Measurements from ENCODE around the gene TNFAIP3.

TNFAIP3 gene

DNA sequence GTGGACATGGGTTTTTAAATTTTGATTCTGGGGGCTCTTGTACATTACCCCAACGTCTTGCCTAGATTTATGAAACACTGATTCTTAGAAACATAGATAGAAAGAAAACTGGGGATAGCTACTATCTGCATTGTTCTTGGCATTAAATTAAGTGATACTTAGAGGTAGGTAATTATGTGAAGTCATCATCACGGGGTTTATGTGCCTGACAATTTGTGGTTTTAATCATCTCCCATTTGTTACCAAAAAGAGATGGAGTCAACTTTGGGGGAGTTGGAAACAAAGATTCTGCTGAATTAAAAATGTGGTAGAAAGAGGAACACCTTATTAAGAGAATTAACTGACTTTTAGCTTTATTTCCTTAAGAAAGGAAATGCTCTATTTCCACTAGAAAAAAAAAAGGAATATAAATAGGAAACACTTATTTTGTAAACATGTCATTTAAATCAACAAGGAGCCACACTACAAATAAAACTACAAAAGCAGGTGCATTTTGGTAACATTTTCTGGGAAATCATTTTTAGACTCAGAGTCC, 5.6 kb downstream of the TNFAIP3 start:
- Histone ChIP-seq H3K27me3 (ENCODE audit: insufficient read depth, low read depth, severe bottlenecking) (no peaks in the 10 kb centered on the region), H3K36me3 (peaks cover 6% of the 10 kb centered on the region; the same call in 1 of the 2 replicates), H3K9me3 (ENCODE audit: severe bottlenecking) (no peaks in the 10 kb centered on the region), H3K4me3 (ENCODE audit: low read depth, low read length) (no peak overlapping the region), H3K27ac (no peak overlapping the region)
- TF ChIP-seq, protein P1, sequence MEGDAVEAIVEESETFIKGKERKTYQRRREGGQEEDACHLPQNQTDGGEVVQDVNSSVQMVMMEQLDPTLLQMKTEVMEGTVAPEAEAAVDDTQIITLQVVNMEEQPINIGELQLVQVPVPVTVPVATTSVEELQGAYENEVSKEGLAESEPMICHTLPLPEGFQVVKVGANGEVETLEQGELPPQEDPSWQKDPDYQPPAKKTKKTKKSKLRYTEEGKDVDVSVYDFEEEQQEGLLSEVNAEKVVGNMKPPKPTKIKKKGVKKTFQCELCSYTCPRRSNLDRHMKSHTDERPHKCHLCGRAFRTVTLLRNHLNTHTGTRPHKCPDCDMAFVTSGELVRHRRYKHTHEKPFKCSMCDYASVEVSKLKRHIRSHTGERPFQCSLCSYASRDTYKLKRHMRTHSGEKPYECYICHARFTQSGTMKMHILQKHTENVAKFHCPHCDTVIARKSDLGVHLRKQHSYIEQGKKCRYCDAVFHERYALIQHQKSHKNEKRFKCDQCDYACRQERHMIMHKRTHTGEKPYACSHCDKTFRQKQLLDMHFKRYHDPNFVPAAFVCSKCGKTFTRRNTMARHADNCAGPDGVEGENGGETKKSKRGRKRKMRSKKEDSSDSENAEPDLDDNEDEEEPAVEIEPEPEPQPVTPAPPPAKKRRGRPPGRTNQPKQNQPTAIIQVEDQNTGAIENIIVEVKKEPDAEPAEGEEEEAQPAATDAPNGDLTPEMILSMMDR (IDR thresholded peaks at IDR 0.05; ENCODE audit: low read depth, low read length) = no peak
- DNase-seq = no peak

DNA sequence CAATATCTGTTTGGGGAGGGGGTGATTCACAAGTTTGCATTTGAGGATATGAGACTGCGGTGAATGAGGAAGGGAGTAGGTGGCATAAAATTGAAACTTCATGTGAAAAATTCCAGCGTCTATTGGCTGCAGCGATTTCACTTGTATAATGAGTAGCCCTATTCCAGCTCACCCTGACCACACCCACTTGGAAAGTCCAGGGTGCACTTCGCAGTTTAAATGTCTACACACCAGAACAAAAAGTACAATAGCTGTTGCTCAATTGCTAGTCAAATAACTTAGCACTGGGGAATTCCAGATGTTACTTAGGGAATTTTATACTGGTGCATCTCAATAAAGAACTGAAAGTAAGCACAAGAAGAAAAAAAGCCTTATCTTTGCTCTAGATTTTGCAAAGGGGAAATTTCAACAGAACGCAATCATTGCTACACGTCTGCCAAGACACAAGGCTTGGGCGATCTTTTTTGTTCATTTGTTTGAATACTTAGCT, 6.3 kb downstream of the TNFAIP3 start:
- no peak overlapping the region for H3K4me3 ChIP-seq (ENCODE audit: low read depth, low read length)
- no peak for DNase-seq

GRCh38 chr6:137874204-137875057, 7.4 kb downstream of the TNFAIP3 start:
- no peaks in the 10 kb centered on the region for H3K9me3 ChIP-seq (ENCODE audit: severe bottlenecking)
- no peaks in the 10 kb centered on the region for H3K27me3 ChIP-seq (ENCODE audit: insufficient read depth, low read depth, severe bottlenecking)
- H3K4me3 ChIP-seq (ENCODE audit: low read depth, low read length) = no peak overlapping the region
- no peak for DNase-seq
- TF ChIP-seq, protein P1 (IDR thresholded peaks at IDR 0.05; ENCODE audit: low read depth, low read length) = no peak
- H3K36me3 ChIP-seq = peaks cover 6% of the 10 kb centered on the region; the same call in 1 of the 2 replicates
- no peak overlapping the region for H3K27ac ChIP-seq

More for the DNA sequence above, 6.3 kb downstream of the TNFAIP3 start:
- no peak overlapping the region for H3K27ac ChIP-seq
- H3K27me3 ChIP-seq (ENCODE audit: insufficient read depth, low read depth, severe bottlenecking) = no peaks in the 10 kb centered on the region
- peaks cover 6% of the 10 kb centered on the region; the same call in 1 of the 2 replicates for H3K36me3 ChIP-seq
- no peaks in the 10 kb centered on the region for H3K9me3 ChIP-seq (ENCODE audit: severe bottlenecking)
- TF ChIP-seq, protein P1 (IDR thresholded peaks at IDR 0.05; ENCODE audit: low read depth, low read length) = no peak

DNA sequence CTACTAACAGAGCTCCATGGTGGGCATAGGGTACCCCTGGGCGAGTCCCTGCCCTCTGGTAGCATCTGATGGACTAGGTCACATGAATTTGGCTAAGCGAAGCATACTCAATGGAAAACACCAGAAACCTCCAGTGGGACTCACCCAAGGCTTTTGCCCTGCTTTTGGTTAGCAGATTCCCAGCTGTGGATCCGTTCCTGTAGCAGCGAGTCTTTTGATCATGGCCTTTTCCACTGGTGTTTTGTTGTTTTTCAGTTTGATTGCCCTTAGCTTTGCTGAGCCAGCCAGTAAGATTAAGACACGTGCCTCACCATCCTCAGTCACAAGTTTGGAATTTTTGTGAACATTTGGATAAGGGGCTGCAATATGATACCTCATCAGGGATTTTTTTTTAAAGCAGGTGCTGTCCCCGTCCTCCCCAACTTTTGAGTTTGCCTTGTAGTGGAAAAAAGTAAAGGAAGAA, 8.0 kb downstream of the TNFAIP3 start:
- H3K36me3 ChIP-seq = peaks cover 6% of the 10 kb centered on the region; the same call in 1 of the 2 replicates
- no peak for DNase-seq
- TF ChIP-seq, protein P1 (IDR thresholded peaks at IDR 0.05; ENCODE audit: low read depth, low read length) = no peak
- no peaks in the 10 kb centered on the region for H3K27me3 ChIP-seq (ENCODE audit: insufficient read depth, low read depth, severe bottlenecking)
- H3K4me3 ChIP-seq (ENCODE audit: low read depth, low read length) = no peak overlapping the region
- H3K27ac ChIP-seq = no peak overlapping the region
- no peaks in the 10 kb centered on the region for H3K9me3 ChIP-seq (ENCODE audit: severe bottlenecking)

DNA sequence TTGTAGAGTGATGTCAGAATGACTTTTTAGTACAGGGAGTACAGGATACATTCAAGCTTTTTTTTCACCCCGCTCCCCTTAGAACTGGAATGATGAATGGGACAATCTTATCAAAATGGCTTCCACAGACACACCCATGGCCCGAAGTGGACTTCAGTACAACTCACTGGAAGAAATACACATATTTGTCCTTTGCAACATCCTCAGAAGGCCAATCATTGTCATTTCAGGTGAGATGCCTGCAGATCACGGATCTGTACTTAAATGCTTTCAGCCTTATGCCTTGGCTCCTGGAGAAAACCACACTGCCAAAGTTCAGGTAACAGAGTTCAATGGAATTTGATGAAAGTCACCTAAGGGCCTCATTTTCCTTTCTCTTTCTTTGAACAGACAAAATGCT, 8.5 kb downstream of the TNFAIP3 start:
- H3K27me3 ChIP-seq (ENCODE audit: insufficient read depth, low read depth, severe bottlenecking) = no peaks in the 10 kb centered on the region
- no peak overlapping the region for H3K27ac ChIP-seq
- H3K4me3 ChIP-seq (ENCODE audit: low read depth, low read length) = no peak overlapping the region
- no peak for DNase-seq
- TF ChIP-seq, protein P1 (IDR thresholded peaks at IDR 0.05; ENCODE audit: low read depth, low read length) = no peak
- H3K9me3 ChIP-seq (ENCODE audit: severe bottlenecking) = no peaks in the 10 kb centered on the region
- peaks cover 6% of the 10 kb centered on the region; the same call in 1 of the 2 replicates for H3K36me3 ChIP-seq
